ENCODE data around the gene FRMPD2. TPM values are rescaled to one million over a fixed set of nuclear protein-coding genes. Genes with fewer than 3 reads are reported as not detected.
"Not testable (repeated sequence)": the region's sequence is repeated elsewhere in the genome, so short reads cannot be mapped to it uniquely, and the experiment has no call there.

The FRMPD2 gene
- total RNA-seq, 1 donor from 2014 or later = 18.8 TPM

- DNase-seq (ENCODE audit: low spot score) = not testable (repeated sequence)
Observed at GRCh38 chr10:48139953-48140850, 134.3 kb downstream of the FRMPD2 start.

GRCh38 chr10:48128954-48129353 lies 145.5 kb downstream of the FRMPD2 start:
- DNase-seq (ENCODE audit: low spot score) = not testable (repeated sequence)

- DNase-seq (ENCODE audit: low spot score) = not testable (repeated sequence)
Observed at GRCh38 chr10:48126251-48126650, 148.2 kb downstream of the FRMPD2 start.

GRCh38 chr10:48125631-48126030 lies 148.9 kb downstream of the FRMPD2 start:
- not testable (repeated sequence) for DNase-seq (ENCODE audit: low spot score)

DNA sequence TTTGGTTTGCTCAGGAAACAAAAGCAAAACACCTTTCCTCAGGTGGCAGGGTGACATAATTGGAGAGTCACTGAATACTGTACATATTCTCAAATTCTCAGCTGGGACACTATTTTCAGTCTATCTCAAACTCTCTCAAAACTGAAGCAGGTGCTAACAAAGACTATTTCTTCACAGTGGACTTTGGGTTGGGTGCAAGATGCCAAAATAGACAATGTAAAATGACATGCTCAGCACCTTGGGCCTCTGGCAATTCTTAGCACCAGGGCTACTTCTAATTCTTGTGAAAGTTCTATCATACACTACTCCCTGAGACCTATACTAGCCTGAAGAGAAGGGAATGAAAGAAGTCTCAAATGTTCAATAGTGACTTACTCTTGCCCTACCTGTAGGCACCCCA lies 151.9 kb downstream of the FRMPD2 start:
- DNase-seq (ENCODE audit: low spot score) = not testable (repeated sequence)

DNA sequence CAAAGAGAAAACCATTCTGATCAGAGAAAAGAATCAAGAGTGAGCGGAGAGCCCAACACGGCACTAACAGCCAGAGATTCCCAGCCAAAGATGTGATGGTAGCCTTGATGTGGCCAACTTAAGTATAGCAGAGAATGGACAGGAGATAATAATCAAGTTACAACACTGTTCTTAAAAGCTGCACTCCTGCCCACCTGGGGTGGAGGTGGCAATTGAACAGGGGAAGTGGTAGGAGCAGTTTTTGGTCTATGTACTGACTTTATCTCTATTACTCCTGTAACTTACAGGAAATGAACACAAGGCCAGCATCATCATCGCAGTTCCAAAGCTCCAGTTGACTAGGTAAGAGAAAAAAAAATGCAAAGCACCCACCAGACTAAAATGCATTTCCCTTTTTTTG lies 164.2 kb downstream of the FRMPD2 start:
- DNase-seq (ENCODE audit: low spot score) = not testable (repeated sequence)

Other genes starting within 250 kb of the FRMPD2 start
- 56.1 TPM for gene MAPK8, start 32.0 kb upstream of the FRMPD2 start, total RNA-seq (ENCODE audit: insufficient read depth, low replicate concordance)